ENCODE results near the gene ANXA2.

GRCh38 chr15:60338810-60339209 is 59.0 kb downstream of the ANXA2 start:
- TF ChIP-seq MYB (IDR thresholded peaks at IDR 0.05; ENCODE audit: borderline replicate concordance, low read depth, low read length) (no peak), POLR2A (IDR thresholded peaks at IDR 0.05; ENCODE audit: low read depth, low read length) (no peak), CTCF (IDR thresholded peaks at IDR 0.05 in 2 of 3, conservative IDR thresholded peaks at IDR 0.05 in 1 of 3; ENCODE audit: control insufficient read depth in 2 of 3, extremely low read depth in 1 of 3, insufficient read depth in 1 of 3, low read depth in 3 of 3, low read length in 3 of 3) (no peak), EGR1 (IDR thresholded peaks at IDR 0.05; ENCODE audit: borderline replicate concordance in 1 of 2, low read depth in 2 of 2, low read length in 2 of 2) (no peak), RAD21 (IDR thresholded peaks at IDR 0.05; ENCODE audit: insufficient read depth, low read depth, low read length) (no peak), SP1 (IDR thresholded peaks at IDR 0.05; ENCODE audit: low read depth, low read length) (no peak), KAT2A (conservative IDR thresholded peaks at IDR 0.05; ENCODE audit: control insufficient read depth, low read depth, low read length) (no peak), EZH2 (IDR thresholded peaks at IDR 0.05; ENCODE audit: borderline replicate concordance, control insufficient read depth, low read depth, low read length) (no peak), RBBP5 (conservative IDR thresholded peaks at IDR 0.05) (no peak), RELA (IDR thresholded peaks at IDR 0.05; ENCODE audit: borderline replicate concordance, partially characterized antibody) (no peak)
